Mesendoderm (in vitro differentiated cells): ENCODE results near the gene DDX31.
A peak's percentile ranks its signal among the peaks of the same experiment; 100 is the strongest.

Source experiments
- DNase-seq: peaks from one replicate; pipeline ENCODE4 v3.0.0; 2013
- H2AK5ac ChIP-seq: 2 replicates; pipeline ENCODE4 v1.6.1; 2013; ENCODE audit warnings: low read length, inconsistent platforms
- H2BK120ac ChIP-seq: 2 replicates; pipeline ENCODE4 v1.6.1; 2013; ENCODE audit warnings: low read depth, mild to moderate bottlenecking, low read length, moderate library complexity, mixed read lengths
- H2BK15ac ChIP-seq: replicated peaks from 2 replicates; pipeline ENCODE4 v1.6.1; 2013; ENCODE audit warnings: low read depth, mild to moderate bottlenecking, moderate library complexity
- H2BK5ac ChIP-seq: 2 replicates; pipeline ENCODE4 v1.6.1; 2013; ENCODE audit warnings: low read length, inconsistent platforms
- H3K18ac ChIP-seq: 2 replicates; pipeline ENCODE4 v1.6.1; 2013; ENCODE audit warnings: mild to moderate bottlenecking, low read length, mixed read lengths
- H3K23ac ChIP-seq: one replicate; pipeline ENCODE4 v1.6.1; 2013; ENCODE audit warnings: low read length
- H3K27ac ChIP-seq: 2 replicates; pipeline ENCODE4 v1.5.1; 2013; ENCODE audit warnings: low read depth, mild to moderate bottlenecking, inconsistent platforms, low read length, moderate library complexity
- H3K27me3 ChIP-seq: 2 replicates; pipeline ENCODE4 v1.6.1; 2013; ENCODE audit warnings: low read length, control low read depth, mild to moderate bottlenecking, inconsistent platforms; ENCODE audit not compliant: insufficient read depth, poor library complexity
- H3K36me3 ChIP-seq: 2 replicates; pipeline ENCODE4 v1.6.1; 2013; ENCODE audit warnings: low read length, inconsistent platforms; ENCODE audit not compliant: control insufficient read depth, insufficient read depth
- H3K4ac ChIP-seq: one replicate; pipeline ENCODE4 v1.6.1; 2013; ENCODE audit warnings: low read depth, mild to moderate bottlenecking, low read length, moderate library complexity
- H3K4me1 ChIP-seq: 2 replicates; pipeline ENCODE4 v1.6.1; 2013; ENCODE audit warnings: low read depth, low read length, inconsistent platforms; ENCODE audit not compliant: control insufficient read depth
- H3K4me2 ChIP-seq: 2 replicates; pipeline ENCODE4 v1.6.1; 2013; ENCODE audit warnings: low read length
- H3K4me3 ChIP-seq: 2 replicates; pipeline ENCODE4 v1.5.1; 2013; ENCODE audit warnings: mild to moderate bottlenecking, low read length
- H3K56ac ChIP-seq: one replicate; pipeline ENCODE4 v1.6.1; 2013; ENCODE audit warnings: low read length
- H3K79me1 ChIP-seq: 2 replicates; pipeline ENCODE4 v1.6.1; 2013; ENCODE audit warnings: low read length, inconsistent platforms
- H3K79me2 ChIP-seq: 2 replicates; pipeline ENCODE4 v1.6.1; 2013; ENCODE audit warnings: mild to moderate bottlenecking, low read length; ENCODE audit not compliant: control insufficient read depth, insufficient read depth
- H3K9ac ChIP-seq: 2 replicates; pipeline ENCODE4 v1.6.1; 2013; ENCODE audit warnings: low read length, inconsistent platforms
- H4K5ac ChIP-seq: one replicate; pipeline ENCODE4 v1.6.1; 2013; ENCODE audit warnings: low read length
- H4K8ac ChIP-seq: one replicate; pipeline ENCODE4 v1.6.1; 2013; ENCODE audit warnings: low read depth, mild to moderate bottlenecking, control low read depth, low read length, moderate library complexity
- WGBS: extraction: QIAGEN DNeasy Blood & Tissue Kit; methylation state at CpG from one replicate; pipeline ENCODE4 v1.1.7; 2013; ENCODE audit warnings: low lambda C conversion rate, missing lambda C conversion rate; ENCODE audit not compliant: insufficient coverage; ENCODE audit errors: extremely low coverage; 5-methylcytosine and 5-hydroxymethylcytosine counted together

The DDX31 gene

GRCh38 chr9:132590037-132590317 lies 79.8 kb downstream of the DDX31 start:
- Histone ChIP-seq H2BK120ac (no peak overlapping the region), H3K4me3 (no peak overlapping the region), H2AK5ac (no peak overlapping the region), H3K36me3 (no peaks in the 10 kb centered on the region), H2BK5ac (no peak overlapping the region), H3K18ac (no peak overlapping the region), H3K23ac (no peak overlapping the region), H3K79me1 (no peaks in the 10 kb centered on the region), H3K4ac (no peak overlapping the region), H3K27me3 (peaks cover 70% of the 10 kb centered on the region), H3K9ac (no peak overlapping the region), H4K8ac (no peak overlapping the region), H4K5ac (no peak overlapping the region), H3K4me2 (no peak overlapping the region), H2BK15ac (no peak overlapping the region), H3K79me2 (no peaks in the 10 kb centered on the region), H3K56ac (no peak overlapping the region), H3K27ac (no peak overlapping the region), H3K4me1 (peaks cover 13% of the 10 kb centered on the region)
- no peak for DNase-seq
- no CpG with 5 or more reads among the region's 17 CpGs for WGBS

GRCh38 chr9:132589148-132590036 lies 80.4 kb downstream of the DDX31 start:
- Histone ChIP-seq H3K4ac (no peak overlapping the region), H2BK5ac (no peak overlapping the region), H2BK120ac (no peak overlapping the region), H4K8ac (no peak overlapping the region), H3K4me1 (peaks cover 13% of the 10 kb centered on the region), H4K5ac (no peak overlapping the region), H3K9ac (no peak overlapping the region), H3K23ac (no peak overlapping the region), H2AK5ac (no peak overlapping the region), H2BK15ac (no peak overlapping the region), H3K79me2 (no peaks in the 10 kb centered on the region), H3K79me1 (no peaks in the 10 kb centered on the region), H3K18ac (no peak overlapping the region), H3K36me3 (no peaks in the 10 kb centered on the region), H3K27ac (no peak overlapping the region), H3K4me3 (no peak overlapping the region), H3K27me3 (peaks cover 75% of the 10 kb centered on the region), H3K56ac (no peak overlapping the region), H3K4me2 (no peak overlapping the region)
- WGBS, result no CpG with 5 or more reads among the region's 83 CpGs
- no peak for DNase-seq

GRCh38 chr9:132588501-132589147 lies 81.2 kb downstream of the DDX31 start:
- peak; percentile 47 for DNase-seq
- no peak overlapping the region for H3K23ac ChIP-seq
- H2BK5ac ChIP-seq, result no peak overlapping the region
- no peak overlapping the region for H3K27ac ChIP-seq
- no peak overlapping the region for H3K56ac ChIP-seq
- H3K18ac ChIP-seq, result no peak overlapping the region
- peaks cover 82% of the 10 kb centered on the region for H3K27me3 ChIP-seq
- H3K79me1 ChIP-seq, result no peaks in the 10 kb centered on the region
- no peak overlapping the region for H2BK15ac ChIP-seq
- H3K4me3 ChIP-seq, result no peak overlapping the region
- no peak overlapping the region for H3K9ac ChIP-seq
- H3K79me2 ChIP-seq, result no peaks in the 10 kb centered on the region
- H4K5ac ChIP-seq, result no peak overlapping the region
- no peak overlapping the region for H3K4ac ChIP-seq
- WGBS, result no CpG with 5 or more reads among the region's 28 CpGs
- H3K4me1 ChIP-seq, result peaks cover 13% of the 10 kb centered on the region
- H2AK5ac ChIP-seq, result no peak overlapping the region
- no peak overlapping the region for H4K8ac ChIP-seq
- no peaks in the 10 kb centered on the region for H3K36me3 ChIP-seq
- no peak overlapping the region for H3K4me2 ChIP-seq
- H2BK120ac ChIP-seq, result no peak overlapping the region

GRCh38 chr9:132588098-132588497 lies 81.7 kb downstream of the DDX31 start:
- Histone ChIP-seq H2BK15ac (no peak overlapping the region), H3K27me3 (peaks cover 87% of the 10 kb centered on the region), H4K8ac (no peak overlapping the region), H2BK120ac (no peak overlapping the region), H2AK5ac (no peak overlapping the region), H3K79me2 (no peaks in the 10 kb centered on the region), H3K36me3 (no peaks in the 10 kb centered on the region), H3K79me1 (no peaks in the 10 kb centered on the region), H2BK5ac (no peak overlapping the region), H3K18ac (no peak overlapping the region), H3K4me1 (peaks cover 13% of the 10 kb centered on the region), H3K4me3 (no peak overlapping the region), H3K23ac (no peak overlapping the region), H3K56ac (no peak overlapping the region), H4K5ac (no peak overlapping the region), H3K9ac (no peak overlapping the region), H3K27ac (no peak overlapping the region), H3K4ac (no peak overlapping the region), H3K4me2 (no peak overlapping the region)
- no CpG with 5 or more reads among the region's 12 CpGs for WGBS
- no peak for DNase-seq

GRCh38 chr9:132587592-132587955 lies 82.2 kb downstream of the DDX31 start:
- Histone ChIP-seq H4K5ac (no peak overlapping the region), H3K4me1 (peaks cover 13% of the 10 kb centered on the region), H3K79me1 (no peaks in the 10 kb centered on the region), H3K56ac (no peak overlapping the region), H3K4ac (no peak overlapping the region), H3K27me3 (peaks cover 89% of the 10 kb centered on the region), H3K27ac (no peak overlapping the region), H2BK15ac (no peak overlapping the region), H3K4me2 (no peak overlapping the region), H2BK120ac (no peak overlapping the region), H2AK5ac (no peak overlapping the region), H3K79me2 (no peaks in the 10 kb centered on the region), H3K23ac (no peak overlapping the region), H3K36me3 (no peaks in the 10 kb centered on the region), H4K8ac (no peak overlapping the region), H3K4me3 (no peak overlapping the region), H2BK5ac (no peak overlapping the region), H3K9ac (no peak overlapping the region), H3K18ac (no peak overlapping the region)
- no CpG with 5 or more reads among the region's 6 CpGs for WGBS
- DNase-seq, result no peak
